Activated CD8-positive, alpha-beta memory T cell treated with anti-CD3 and anti-CD28 coated beads, Interleukin-2, amount 50 U/mL, for 24 hours (primary cell): Measurements from ENCODE around the gene CLCNKA.
"Not testable (repeated sequence)": the region's sequence is repeated elsewhere in the genome, so short reads cannot be mapped to it uniquely, and the experiment has no call there.

Experiments
- DNase-seq: peaks from one replicate; pipeline ENCODE4 v3.0.0-alpha.2; 2020; ENCODE audit errors: extremely low read depth

The CLCNKA gene

DNA sequence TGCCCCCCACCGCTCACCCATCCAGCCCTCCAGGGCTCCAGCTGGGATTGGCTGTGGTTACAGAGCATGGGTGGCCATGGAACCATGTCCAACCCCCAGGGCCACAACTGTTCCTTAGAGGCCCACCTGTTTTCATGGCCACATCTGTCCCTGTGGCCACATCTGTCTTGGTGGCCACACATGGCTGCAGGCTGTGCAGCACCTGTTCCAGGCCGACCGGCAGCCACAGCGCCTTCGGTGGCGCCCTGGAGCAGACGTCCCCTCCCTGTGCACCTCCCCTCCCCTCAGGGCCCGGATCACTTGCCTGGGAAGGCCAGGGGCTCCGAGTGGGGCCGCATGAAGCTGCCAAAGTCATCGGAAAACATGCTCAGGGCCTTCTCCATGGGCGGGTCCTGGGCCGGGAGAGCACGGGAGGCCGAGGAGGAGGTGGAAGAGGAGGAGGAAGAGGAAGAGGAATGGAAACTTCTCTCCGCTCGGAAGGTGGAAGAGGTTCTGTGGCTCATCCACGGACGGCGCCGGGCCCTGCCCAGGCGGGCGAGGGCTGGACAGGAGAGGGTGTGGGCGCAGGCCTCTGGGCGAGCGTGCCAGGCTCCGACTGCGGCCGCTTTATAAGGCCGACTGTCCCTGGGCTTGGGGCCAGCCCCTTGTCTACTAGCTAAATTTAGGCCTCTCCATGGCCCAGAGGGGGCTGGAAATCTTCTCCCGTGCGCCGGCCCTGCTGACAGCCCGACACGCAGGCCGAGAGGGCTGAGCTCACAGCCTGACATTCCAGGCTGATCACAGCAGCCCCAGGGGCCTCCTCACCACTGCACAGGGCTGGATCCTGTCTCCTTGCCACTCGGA, 4.2 kb upstream of the CLCNKA start, which contains the start of gene HSPB7:
Gene HSPB7, minus strand, starts transcription at position 583 of the 843 bp plus-strand sequence. Its CDS starts 80 bp downstream, at position 503.
- no peak for DNase-seq

DNA sequence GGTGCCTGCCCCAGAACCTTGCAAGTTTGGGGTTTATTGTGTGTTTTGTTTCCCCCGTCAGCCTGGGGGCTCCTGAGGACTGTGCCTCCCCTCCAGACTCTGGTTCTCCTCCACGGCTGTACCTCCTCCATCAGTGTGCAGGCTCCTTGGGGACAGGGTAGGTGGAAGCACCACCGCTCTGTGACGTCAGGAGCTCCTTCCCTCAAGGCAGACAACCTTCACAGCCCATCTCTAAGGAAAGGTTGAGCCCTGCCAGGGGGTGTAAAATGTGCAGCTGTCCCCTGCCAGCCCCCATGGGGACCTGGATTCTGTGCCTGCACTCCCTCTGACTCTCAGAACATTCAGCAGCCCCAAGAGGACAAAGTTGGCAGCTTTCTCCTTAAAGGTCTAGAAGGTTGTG, 3.5 kb upstream of the CLCNKA start:
- DNase-seq = no peak

DNA sequence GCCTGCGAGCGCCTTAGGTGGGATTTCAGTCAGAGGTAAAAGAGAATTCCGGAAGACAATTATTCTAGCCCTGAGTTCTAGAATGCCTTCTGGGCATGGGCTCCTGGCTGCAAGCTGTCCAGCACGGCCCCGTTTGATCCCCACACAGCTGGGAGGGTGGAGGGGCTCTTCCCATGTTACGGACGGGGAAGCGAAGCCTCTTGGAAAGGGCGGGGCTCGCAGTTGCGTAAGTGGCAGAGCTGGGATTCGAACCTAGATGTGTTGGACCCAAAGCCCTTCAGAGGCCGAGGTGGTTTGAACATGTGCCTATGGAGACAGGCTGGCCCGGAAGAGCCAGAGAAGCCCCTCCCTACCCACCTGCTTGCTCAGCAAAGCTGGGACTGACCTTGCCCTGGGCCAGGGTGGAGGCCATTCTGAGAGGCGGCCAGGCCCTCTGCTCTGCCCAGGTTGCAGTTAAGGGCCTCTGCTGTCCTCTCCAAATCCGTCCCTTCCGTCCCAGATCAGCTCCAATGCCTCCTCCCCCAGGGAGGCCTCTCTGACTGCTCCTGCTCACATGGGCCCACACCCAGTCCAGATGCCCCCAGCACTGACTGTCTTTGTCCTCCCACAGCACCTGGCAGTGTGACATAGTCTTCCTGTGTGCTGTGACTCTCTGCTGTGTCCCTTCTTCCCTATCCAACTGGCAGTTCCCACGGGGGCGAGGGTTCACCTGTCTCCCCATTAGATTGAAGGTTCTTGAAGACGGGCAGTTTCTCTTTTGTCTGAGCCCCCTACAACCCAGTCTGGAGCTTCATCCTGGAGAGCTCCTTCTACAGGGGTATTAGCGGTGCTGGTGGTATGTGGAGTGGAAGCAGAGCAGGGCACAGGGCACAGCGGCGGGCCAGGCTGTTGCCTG, 2.8 kb upstream of the CLCNKA start:
- DNase-seq = no peak

DNA sequence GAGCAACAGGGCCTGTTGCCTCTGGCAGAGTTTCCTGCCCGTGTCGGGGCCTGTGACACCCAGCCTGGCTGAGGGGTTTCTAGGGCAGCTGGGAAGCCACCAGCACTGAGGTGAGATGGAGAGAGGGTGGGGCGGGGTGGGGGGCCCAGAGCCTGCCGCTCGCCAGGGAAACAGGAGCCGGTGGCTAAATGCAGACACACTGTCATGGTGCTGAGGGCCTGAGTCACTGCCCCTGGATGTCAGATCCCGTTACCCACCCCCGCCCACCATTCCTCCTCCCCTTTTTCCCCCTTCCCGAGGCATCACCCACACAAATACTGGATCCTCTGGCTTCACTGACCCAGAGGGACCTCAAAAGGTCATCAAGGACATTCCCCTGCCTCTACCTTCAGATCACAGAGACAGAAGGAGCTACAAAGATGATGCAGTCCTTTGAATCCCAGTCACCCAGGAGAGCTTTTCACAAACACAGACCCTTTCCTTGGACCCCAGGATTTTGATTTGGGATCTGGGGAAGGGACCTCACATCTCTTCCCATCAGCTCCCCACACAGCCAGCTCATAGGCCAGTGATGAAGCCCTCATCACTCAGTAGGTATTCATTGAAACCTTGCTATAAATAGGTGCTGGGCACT, 2.1 kb upstream of the CLCNKA start:
- no peak for DNase-seq

DNA sequence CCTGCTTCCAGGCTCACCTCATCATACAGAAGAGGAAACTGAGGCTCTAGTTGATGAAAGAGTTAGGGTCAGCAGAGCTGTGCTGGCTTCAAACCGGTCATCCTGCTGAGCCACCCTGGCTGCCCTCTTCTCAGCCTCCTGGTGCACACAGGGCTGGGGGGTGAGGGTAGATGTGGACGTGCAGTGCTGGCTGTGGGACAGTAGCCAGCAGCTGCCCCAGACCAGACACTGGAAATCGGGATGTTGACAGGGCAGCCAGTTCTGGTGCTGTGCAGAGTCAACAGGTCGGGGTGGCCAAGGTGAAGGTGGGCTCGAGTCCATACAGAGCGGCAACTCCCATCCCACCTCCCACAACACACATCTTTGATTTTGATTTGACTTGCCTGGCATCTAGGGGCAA, 1.5 kb upstream of the CLCNKA start:
- no peak for DNase-seq

DNA sequence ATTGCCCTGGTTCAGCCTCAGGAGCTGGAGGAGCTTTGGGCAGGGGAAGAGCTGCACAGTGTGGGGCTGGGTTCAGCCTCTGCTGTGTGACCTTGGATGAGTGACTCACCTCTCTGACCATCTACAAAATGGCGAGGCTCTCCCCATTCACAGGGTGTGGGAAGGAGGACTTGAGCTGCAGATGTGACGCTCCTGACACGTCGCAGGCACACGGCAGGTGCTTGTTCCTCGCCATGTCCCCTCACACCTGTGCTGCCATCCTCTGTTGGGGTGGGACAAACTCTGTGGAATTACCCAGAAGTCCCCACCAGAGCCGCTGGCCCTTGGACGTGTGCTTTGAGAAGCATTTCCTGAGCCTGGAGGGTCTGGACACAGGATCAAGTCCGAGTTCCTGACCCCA, 958 bp upstream of the CLCNKA start:
- not testable (repeated sequence) for DNase-seq

DNA sequence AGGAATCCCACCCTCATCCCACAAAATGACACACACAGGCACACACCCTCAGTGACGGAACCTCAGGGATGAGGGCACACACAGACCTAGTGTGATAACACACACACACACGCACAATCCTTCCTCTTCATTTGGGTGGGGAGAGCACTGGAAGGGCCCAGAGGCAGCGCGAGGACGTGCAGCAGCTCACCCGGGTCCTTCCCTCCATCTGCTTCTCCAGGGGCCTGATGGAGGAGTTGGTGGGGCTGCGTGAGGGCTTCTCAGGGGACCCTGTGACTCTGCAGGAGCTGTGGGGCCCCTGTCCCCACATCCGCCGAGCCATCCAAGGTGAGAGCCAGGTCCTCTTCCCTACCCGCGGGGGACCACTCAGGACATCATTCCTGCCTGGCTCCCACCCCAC, 557 bp downstream of the CLCNKA start:
- DNase-seq = no peak

DNA sequence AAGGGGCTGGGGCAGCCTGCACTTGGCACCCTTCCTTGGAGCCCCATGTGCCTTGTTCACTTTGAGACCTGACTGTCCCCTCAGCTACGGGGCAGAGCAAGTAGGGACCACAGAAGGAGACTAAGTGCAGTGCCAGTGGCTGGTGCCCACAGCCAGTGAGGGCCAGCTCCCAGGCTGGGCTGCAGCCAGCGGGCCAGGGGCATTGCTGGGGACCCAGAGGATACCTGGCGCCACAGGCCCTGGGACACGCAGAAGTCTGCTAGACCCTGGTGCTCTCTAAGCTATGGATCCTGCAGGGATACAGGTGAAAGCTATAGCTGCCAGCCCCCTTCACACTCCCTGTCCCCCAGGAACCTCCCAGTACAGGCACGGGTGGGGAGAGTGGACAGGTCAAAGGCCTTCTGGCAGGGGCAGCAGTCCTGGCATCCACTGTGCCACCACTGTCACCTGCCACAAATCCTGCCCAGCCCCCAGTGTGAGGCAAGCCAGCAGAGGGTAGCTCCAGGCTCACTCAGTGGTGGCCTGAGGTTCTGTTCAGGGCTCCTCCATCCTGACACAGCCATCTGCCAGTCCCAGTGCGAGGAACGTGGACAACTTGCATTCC, 1.3 kb downstream of the CLCNKA start:
- DNase-seq = no peak

DNA sequence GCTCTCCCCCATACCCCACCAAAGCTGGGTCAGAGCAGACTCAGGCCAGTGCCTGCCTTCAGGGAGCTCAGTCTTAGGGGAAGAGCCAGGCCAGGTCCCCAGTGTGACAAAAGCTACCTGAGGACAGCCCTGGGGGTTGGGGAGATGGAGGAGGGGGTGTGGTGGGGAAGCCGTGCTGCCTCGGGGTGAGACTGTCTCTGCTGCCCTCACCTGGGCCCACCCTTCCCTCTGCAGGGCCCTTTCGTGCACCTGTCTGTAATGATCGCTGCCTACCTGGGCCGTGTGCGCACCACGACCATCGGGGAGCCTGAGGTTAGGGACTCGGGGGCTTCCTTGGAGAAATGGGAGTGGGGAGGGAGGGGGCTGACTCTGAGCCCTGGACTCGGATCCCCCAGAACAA, 4.5 kb downstream of the CLCNKA start:
- DNase-seq = not testable (repeated sequence)

DNA sequence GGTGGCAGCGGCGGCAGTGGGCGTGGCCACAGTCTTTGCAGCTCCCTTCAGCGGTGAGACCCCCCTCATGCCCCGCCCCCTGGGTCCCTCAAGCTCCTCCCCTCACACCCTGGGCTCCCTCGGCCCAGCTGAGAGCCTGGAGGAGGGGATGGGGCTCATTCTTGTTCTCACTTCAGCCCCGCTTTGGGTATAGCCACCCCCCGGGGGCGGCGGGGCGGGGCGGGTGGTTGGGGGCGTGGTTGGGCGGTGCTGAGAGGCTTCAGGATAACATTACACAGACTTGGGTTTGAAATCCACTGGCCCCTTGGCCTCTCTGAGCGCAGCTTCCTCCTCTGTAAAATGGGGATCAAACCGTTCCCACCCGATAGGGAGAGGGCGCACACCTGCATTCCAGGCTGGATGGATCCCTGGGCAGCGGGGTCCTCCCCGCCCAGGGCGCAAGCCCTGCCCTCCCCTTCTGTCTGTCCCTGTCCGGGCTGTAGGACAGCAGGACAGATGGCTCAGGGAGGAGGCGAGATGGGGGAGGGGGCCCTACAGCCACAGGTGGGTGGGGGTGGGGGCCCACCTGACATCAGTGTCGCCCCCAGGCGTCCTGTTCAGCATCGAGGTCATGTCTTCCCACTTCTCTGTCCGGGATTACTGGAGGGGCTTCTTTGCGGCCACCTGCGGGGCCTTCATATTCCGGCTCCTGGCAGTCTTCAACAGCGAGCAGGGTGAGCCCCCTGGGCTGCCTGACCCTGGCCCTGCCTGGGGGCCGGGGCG, 5.1 kb downstream of the CLCNKA start:
- DNase-seq = no peak

DNA sequence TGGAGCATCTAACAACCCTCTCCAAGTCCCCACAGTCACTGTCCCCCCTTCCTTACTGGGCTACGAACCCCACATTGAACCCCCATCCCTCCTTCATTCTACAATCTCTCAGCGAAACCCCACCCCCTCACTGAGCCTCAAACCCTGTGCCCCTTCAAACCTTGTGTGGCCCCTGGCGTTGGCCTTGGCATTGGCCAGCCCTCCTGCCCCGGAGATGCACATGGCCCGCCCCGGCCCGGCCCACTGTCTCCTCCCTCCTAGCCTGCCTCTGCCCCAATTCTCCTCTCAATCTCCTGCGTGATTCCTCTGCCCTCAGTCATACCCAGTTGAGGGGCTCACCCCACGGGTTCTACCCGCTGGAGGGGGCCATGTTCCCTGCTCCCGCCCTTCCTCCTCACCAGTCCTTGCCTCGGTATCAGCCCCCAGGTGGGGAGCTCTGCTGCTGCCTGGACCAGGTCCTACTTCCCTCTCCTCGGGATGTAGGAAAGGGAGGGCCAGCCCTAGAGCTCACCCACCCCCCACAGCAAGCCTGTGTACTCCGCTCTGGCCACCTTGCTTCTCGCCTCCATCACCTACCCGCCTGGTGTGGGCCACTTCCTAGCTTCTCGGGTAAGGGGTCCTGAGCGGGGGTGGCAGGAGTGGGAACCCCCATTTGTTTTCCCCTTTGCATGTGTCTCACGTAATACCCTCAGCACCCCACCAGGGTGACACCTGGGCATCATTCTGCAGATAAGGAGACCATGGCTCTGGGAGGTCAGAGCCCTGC, 6.6 kb downstream of the CLCNKA start:
- no peak for DNase-seq

DNA sequence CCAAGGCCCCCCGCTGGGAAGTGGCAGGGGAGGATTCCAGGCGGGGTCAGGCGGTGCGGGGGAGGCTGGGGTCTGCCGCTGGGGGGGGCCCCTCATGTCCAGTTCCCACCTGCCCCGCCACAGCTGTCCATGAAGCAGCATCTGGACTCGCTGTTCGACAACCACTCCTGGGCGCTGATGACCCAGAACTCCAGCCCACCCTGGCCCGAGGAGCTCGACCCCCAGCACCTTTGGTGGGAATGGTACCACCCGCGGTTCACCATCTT, 7.1 kb downstream of the CLCNKA start:
- not testable (repeated sequence) for DNase-seq

DNA sequence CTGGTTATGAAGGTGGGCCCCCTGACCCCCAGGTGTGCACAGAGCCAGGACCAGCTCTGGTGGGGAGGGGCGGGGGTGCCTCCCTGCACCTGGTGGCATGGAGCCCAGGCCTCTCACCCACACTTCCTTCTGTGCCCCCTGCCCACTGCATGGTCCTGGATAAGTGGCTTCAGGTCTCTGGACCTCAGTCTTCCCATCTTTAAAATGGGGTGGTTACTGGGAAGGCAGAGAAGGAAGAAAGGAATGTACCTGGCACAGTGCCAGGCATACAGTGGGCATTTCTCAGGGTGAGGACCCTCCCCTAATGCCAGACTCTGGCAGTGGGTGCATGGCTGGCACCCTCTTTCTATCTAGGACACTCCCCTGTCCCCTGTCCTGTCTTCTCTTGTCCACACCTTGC, 7.5 kb downstream of the CLCNKA start:
- no peak for DNase-seq

DNA sequence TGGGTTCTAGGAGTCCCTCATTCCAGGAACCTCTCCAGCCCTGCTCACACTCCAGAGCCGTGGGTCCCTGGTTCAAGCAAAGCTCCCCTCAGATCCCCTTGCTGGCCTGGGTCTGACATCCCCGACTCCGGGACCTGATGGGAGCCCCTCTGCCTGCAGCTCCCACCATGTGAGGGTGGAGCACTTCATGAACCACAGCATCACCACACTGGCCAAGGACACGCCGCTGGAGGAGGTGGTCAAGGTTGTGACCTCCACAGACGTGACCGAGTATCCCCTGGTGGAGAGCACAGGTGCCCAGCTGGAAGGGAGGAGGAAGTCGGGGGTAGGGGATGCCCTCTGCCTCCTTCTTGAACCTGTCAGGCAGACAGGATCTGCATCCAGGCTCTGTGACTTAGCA, 9.7 kb downstream of the CLCNKA start:
- no peak for DNase-seq

DNA sequence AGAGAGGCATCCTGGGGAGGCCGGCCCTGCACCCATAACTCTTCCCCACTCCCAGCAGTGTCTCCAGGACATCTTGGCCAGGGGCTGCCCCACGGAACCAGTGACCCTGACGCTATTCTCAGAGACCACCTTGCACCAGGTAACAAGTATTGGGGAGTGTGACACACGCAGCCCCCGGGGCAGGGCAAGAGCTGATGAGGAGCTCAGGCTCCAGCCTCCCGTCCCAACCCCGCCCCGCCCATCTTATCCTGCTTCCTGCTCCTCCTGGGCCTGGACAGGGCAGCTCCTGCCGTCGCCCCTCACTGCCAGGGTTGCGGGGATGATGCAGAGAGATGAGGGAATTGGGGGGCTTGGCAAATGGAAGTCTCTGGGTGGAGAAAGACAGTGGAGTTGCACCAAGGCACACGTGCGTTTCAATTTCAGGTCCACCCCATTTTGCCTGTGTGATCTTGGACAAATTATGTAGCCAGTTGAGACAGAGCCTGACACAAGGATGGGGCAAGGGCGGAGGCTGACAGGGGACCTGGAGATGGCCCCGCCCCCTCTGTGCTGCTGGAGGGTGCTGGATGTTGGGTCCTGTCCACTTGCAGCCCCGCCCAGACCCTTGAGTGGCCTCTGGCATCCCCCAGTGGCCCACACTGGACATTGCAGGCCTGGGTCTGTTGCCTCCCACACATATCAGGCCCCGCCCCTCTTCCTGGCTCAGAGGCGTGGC, 10.7 kb downstream of the CLCNKA start:
- DNase-seq = no peak

DNA sequence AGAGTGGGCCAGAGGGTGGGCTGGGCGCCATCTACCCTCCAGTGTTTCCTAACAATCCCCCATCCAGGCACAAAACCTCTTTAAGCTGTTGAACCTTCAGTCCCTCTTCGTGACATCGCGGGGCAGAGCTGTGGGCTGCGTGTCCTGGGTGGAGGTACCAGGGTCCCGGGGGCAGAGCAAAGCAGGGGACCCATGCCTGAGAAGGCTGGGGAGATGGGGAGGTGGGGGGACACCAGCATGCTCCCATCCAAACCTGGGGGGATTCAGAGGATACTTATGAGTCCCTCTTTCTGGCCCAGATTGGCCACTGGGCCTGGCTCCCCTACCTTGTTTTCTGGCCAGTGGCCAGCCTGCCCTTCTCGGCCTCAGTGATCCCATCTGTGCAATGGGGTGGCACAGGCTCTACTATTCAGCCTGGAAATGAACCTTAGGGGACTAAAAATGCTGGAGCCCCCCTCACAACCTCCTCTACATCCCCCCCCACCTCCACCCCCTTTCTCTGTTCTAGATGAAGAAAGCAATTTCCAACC, 11.3 kb downstream of the CLCNKA start:
- not testable (repeated sequence) for DNase-seq

DNA sequence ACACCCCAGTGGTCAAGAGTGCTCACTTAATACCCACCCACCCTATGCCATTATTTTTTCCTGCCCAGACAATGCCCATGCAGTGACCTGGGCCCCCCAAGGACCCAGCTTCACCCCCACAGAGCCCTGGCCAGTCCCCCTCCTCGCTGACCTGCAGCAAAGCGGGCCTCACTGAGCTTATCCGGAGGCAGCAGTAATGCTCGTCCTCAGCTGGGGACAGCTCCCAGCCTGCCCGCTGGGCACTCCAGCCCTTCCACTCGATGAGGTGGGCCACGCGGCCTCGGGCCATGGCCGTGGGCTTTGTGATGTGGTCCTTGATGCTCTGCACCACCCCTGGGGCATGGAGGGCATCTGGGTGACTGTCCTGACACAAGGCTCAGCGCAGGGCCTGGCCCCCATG, 14.6 kb downstream of the CLCNKA start:
- DNase-seq = not testable (repeated sequence)

DNA sequence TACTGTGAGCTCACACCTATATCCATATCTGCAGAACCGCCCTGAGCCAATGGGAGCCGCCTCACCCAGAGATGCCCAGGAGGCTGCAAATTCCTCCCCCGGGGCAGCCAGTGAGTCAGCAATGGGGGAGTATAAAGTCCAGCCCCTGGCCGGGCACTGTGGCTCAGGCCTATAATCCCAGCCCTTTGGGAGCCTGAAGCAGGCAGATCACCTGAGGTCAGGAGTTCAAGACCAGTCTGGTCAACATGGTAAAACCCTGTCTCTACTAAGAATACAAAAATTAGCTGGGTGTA, 16.7 kb downstream of the CLCNKA start:
- no peak for DNase-seq

DNA sequence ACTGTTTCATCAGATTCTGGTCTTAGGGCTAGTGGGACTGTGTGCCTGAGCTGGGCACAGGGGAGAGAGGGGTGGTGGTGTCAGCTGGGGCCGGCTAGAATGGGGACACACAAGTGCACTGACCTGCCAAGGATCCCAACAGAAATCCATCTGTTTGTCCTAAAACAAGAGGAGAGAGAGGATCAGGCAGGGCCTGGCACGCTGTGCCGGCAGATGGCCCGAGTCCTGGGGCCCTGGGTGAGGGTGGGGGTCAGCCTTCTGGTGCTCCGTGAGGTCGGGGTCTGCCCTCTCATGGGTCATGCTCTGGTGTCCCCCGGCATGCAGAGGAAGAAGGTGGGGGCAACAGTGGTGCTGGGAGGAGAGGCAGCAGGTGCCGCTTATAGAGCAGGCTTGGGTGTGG, 18.0 kb downstream of the CLCNKA start:
- not testable (repeated sequence) for DNase-seq

DNA sequence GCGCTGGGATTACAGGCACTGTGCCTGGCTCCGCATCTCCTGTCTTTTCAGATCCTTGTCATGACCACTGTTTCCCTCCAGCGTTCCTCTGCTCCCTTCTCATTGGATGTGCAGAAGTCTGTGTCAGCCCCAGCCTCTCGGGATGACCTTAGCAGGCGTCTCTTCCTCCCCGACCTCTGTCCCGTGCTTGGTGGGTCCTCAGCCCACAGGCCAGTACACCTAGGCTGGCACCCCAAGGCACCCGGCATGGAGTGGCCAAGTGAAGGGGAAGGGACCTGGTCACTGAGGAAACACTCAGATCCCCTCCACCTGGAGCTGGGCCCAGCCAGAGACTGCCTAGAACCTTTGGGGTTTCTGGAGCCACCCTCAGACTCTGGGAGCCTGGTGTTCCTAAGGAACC, 19.4 kb downstream of the CLCNKA start:
- DNase-seq = no peak
